Fibroblast of lung (primary cell): ENCODE results near the gene WDR44.
"Not testable (repeated sequence)": the region's sequence is repeated elsewhere in the genome, so short reads cannot be mapped to it uniquely, and the experiment has no call there.

ENCODE experiments used
- CTCF ChIP-seq, 2 donors: IDR thresholded peaks in 1 of 2; conservative IDR thresholded peaks in 1 of 2; 1 replicate in 1 of 2; 2 replicates in 1 of 2; pipeline ENCODE4 v1.5.1; 2011 to 2012; ENCODE audit warnings: low read length in 2 of 2, control low read depth in 1 of 2, inconsistent platforms in 1 of 2, low read depth in 1 of 2, mild to moderate bottlenecking in 1 of 2
- EZH2 ChIP-seq: IDR thresholded peaks from 2 replicates; pipeline ENCODE4 v1.5.1; 2012; ENCODE audit warnings: low read length, control low read depth, mild to moderate bottlenecking; ENCODE audit errors: missing control alignments

DNA sequence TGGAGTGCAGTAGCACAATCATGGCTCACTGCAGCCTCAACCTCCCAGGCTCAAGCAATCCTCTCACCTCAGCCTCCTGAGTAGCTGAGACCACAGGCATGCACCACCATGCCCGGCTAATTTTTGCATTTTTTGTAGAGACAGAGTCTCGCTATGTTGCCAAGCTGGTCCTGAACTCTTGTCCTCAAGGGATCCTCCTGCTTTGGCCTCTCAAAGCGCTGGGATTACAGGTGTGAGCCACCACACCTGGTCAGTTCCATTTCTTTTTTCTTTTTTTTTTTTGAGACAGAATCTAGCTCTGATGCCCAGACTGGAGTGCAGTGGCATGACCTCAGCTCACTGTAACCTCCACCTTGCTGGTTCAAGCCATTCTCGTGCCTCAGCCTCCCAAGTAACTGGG lies 136.5 kb downstream of the WDR44 start:
- not testable (repeated sequence) for TF ChIP-seq CTCF (conservative IDR thresholded peaks at IDR 0.05 in 1 of 2, IDR thresholded peaks at IDR 0.05 in 1 of 2; ENCODE audit: low read depth in 1 of 2, low read length in 2 of 2); EZH2
